ENCODE data around the gene SLC9A3.
"Not testable (repeated sequence)": the region's sequence is repeated elsewhere in the genome, so short reads cannot be mapped to it uniquely, and the experiment has no call there.

SLC9A3 gene

GRCh38 chr5:478982-479535 is 45.2 kb downstream of the SLC9A3 start:
- DNase-seq (ENCODE audit: insufficient read length, low spot score): no peak
- FAIRE-seq: peak; percentile 51

GRCh38 chr5:478369-478981 is 45.8 kb downstream of the SLC9A3 start:
- DNase-seq (ENCODE audit: insufficient read length, low spot score) (no peak), FAIRE-seq (no peak)

- no peak for DNase-seq (ENCODE audit: insufficient read length, low spot score)
- no peak for FAIRE-seq
Measured at GRCh38 chr5:477871-478270, 46.4 kb downstream of the SLC9A3 start.

- FAIRE-seq: peak; percentile 42
- no peak for DNase-seq (ENCODE audit: insufficient read length, low spot score)
Measured at GRCh38 chr5:477247-477646, 47.0 kb downstream of the SLC9A3 start.

- no peak for FAIRE-seq
Measured at GRCh38 chr5:476814-477175, 47.5 kb downstream of the SLC9A3 start.

GRCh38 chr5:476102-476813 is 48.0 kb downstream of the SLC9A3 start:
- FAIRE-seq (no peak), DNase-seq (ENCODE audit: insufficient read length, low spot score) (no peak)

More at GRCh38 chr5:476814-477175, 47.5 kb downstream of the SLC9A3 start:
- DNase-seq (ENCODE audit: insufficient read length, low spot score): no peak

- DNase-seq (ENCODE audit: insufficient read length, low spot score): no peak
- peak; percentile 28 for FAIRE-seq
Measured at GRCh38 chr5:475704-476101, 48.5 kb downstream of the SLC9A3 start.

- peak; percentile 38 for FAIRE-seq
- no peak for DNase-seq (ENCODE audit: insufficient read length, low spot score)
Measured at GRCh38 chr5:474840-475661, 49.2 kb downstream of the SLC9A3 start.

- FAIRE-seq: peak; percentile 57
- not testable (repeated sequence) for DNase-seq (ENCODE audit: insufficient read length, low spot score)
Measured at GRCh38 chr5:474232-474839, 49.9 kb downstream of the SLC9A3 start.

GRCh38 chr5:473551-474192 is 50.6 kb downstream of the SLC9A3 start:
- FAIRE-seq: peak; percentile 44
- peak; percentile 64 for DNase-seq (ENCODE audit: insufficient read length, low spot score)

- DNase-seq (ENCODE audit: insufficient read length, low spot score) (peak; percentile 99), FAIRE-seq (peak; percentile 99)
Measured at GRCh38 chr5:472656-473550, 51.3 kb downstream of the SLC9A3 start.

- no peak for DNase-seq (ENCODE audit: insufficient read length, low spot score)
- FAIRE-seq: peak; percentile 4
Measured at GRCh38 chr5:472076-472655, 52.1 kb downstream of the SLC9A3 start.

GRCh38 chr5:471750-472058 is 52.5 kb downstream of the SLC9A3 start:
- FAIRE-seq (no peak), DNase-seq (ENCODE audit: insufficient read length, low spot score) (no peak)

- FAIRE-seq: peak; percentile 86
Measured at GRCh38 chr5:470961-471749, 53.1 kb downstream of the SLC9A3 start.

GRCh38 chr5:469752-470483 is 54.3 kb downstream of the SLC9A3 start:
- peak; percentile 93 for FAIRE-seq

More at GRCh38 chr5:470961-471749, 53.1 kb downstream of the SLC9A3 start:
- no peak for DNase-seq (ENCODE audit: insufficient read length, low spot score)

GRCh38 chr5:468401-468800 is 55.8 kb downstream of the SLC9A3 start:
- no peak for DNase-seq (ENCODE audit: insufficient read length, low spot score)
- FAIRE-seq: no peak

More at GRCh38 chr5:469752-470483, 54.3 kb downstream of the SLC9A3 start:
- no peak for DNase-seq (ENCODE audit: insufficient read length, low spot score)

- peak; percentile 33 for FAIRE-seq
- no peak for DNase-seq (ENCODE audit: insufficient read length, low spot score)
Measured at GRCh38 chr5:466661-467310, 57.5 kb downstream of the SLC9A3 start.

Measured in HTR-8/SVneo (cell line).